Gastrocnemius medialis (tissue), 4 donors: ENCODE results near the gene TRIM47.

Experiments
- CTCF ChIP-seq, 5 experiments: fragments of 450-650 bp in 3 of 5; fragments of 200-600 bp in 2 of 5; sonication (generic) in 2 of 5; IDR thresholded peaks in 4 of 5; conservative IDR thresholded peaks in 1 of 5; 1 replicate in 4 of 5; 2 replicates in 1 of 5; pipeline ENCODE4 v1.5.1; 2016 to 2019; ENCODE audit warnings: antibody characterized with exemption in 5 of 5, mild to moderate bottlenecking in 3 of 5, moderate library complexity in 3 of 5
- POLR2A ChIP-seq, 2 donors: fragments of 450-650 bp; IDR thresholded peaks; one replicate each; pipeline ENCODE4 v1.6.1; 2017; ENCODE audit warnings: antibody characterized with exemption in 2 of 2, mild to moderate bottlenecking in 2 of 2, moderate library complexity in 2 of 2

- no peak for TF ChIP-seq CTCF (IDR thresholded peaks at IDR 0.05 in 4 of 5, conservative IDR thresholded peaks at IDR 0.05 in 1 of 5)
- no peak for TF ChIP-seq POLR2A (IDR thresholded peaks at IDR 0.05)
Measured at GRCh38 chr17:75828076-75828400, 50.3 kb downstream of the TRIM47 start.
